ENCODE data around the gene TSC22D2. TPM values are rescaled to one million over a fixed set of nuclear protein-coding genes. Genes with fewer than 3 reads are reported as not detected.

The TSC22D2 gene
- 20.5 to 26.3 TPM (median 23.7 TPM) in 5 replicates for total RNA-seq (2022; extraction: Qiagen RNA extraction)

DNA sequence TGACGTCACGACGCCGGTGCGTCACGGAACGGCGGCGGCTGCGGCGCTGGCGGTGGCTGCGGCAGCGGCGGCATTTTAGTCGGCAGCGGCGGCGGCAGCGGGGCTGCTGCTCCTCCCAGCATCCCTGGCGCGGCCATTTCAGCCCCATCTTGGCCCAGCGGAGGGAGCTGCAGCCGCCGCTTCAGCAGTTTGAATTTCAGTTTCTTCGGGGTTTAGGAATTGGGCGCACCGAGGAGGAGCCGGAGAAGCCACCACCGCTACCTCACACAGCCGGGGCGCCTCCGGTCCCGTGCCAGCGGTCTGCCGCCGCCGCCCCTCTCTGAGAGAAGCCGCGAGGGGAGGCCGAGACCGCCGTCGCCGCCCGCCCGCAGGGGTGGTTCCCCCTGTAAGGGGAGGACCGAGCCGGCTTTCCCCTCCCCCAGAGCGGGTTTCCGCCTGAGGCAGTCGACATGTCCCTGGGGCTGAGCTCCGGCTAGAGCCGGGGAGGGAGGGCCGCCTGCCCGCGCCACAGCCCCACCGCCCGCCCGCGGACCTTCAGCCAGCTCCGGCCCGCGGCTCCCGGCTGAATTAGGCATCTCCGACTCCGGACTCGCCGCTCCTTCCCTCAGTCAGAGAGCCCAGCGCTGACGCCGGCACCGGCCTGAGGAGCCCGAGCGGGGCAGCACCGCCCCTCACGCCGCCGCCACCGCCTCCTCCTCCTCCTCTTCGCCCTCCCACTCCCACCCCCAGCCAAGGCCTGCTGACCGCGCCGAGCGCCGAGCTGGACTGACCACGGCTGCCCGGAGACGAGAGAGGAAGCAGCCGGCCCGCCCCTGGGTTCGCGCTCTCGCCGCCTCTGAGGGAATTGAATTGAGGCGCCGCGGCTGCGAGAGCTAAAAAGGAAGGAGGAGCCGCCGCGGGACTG, at the start of gene TSC22D2:
TSC22D2 (plus strand) TSS at position 78 of the 904 bp plus-strand sequence. CDS start 1,053 bp downstream, outside the sequence.

Other genes with a start within 250 kb of the TSC22D2 start
- gene SERP1, start 138.2 kb downstream of the TSC22D2 start, total RNA-seq (2022; extraction: Qiagen RNA extraction) = 49.1 to 80.2 TPM (median 74.1 TPM) in 5 replicates
- gene EIF2A, start 138.5 kb downstream of the TSC22D2 start, total RNA-seq (2022; extraction: Qiagen RNA extraction) = 68.1 to 83.6 TPM (median 72.2 TPM) in 5 replicates
- gene SELENOT, start 195.0 kb downstream of the TSC22D2 start, total RNA-seq (2022; extraction: Qiagen RNA extraction) = 86.4 to 99.5 TPM (median 95.0 TPM) in 5 replicates